ENCODE results near the gene SLC30A2.

SLC30A2 gene

DNA sequence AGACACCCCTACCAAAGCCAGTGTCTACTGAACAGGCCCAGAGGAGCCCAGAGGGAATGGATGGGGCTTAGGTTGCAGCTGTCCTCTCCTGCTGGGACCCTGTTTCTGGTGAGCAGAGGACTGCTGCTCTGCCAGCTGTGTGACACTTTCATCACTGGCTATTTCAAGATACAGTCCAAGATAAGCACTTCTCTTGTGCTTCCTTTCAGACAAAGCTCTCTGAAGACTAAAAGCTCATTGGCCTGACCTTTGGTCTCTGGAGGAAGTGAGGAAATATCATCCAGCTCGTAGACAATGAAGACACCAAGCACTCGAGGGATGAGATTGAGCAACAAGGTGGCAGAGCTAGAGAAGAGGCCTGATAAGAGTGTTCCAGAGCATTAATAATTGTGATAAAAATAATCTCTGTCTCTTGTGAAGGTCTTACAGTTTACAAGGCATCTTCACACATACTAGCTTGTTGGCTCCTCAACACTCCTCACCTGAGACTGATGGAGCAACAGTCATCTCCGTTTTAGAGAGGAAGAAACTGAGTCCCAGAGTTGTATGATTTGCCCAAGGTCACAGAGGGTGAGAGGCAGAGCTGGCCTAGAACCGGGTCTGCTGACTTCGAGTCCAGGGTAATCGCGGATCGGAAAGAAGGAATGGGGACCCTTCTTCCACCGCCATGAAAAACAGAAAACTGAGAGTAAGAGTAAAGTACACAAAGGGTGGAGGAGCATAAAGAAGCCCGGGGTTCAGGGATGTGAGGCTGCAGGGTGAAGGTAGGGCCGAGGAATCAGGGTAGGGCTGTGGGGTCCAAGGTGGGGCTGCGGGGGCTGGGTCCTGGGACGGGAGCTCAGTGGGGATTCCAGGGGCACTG, 48.7 kb downstream of the SLC30A2 start:
- no peak for DNase-seq (ENCODE audit: low read depth, low spot score)

- no peak for DNase-seq (ENCODE audit: low read depth, low spot score)
Observed at GRCh38 chr1:25994402-25995150, 51.3 kb downstream of the SLC30A2 start.

DNA sequence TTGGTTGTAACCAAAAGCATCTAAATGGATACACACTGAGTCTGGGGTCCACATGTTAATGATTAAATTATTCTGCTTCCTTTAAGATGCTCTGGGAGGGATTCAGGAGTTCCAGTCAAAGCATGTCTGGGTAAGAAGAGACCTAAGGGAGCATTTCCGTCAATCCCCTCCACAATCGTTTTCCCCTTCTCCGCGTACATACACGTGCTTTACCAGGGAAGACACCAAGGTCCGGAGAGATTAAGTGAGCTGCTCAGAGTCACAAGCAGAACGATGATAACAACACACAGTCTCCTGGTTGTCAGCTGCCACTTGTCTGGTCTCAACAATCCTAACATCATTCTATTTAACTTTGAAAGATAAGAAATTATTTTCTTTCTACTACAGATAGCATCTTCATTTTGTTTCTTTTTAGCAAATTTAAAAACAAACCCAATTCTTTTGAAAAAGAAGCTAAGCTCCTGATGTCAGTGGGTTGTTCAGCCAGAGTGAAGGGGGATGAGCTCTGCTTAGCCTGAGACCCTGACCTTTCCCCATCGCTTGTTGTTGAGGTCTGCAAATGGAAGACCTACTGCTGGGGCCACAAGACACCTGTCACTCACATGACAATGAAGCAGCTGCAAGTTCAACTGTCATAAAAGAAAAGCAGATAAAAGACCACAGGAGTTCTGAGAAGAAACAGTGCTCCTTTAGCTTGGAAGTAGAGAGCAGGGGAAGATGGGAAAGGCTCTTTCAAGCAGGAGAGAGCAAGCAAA, 52.5 kb downstream of the SLC30A2 start:
- no peak for DNase-seq (ENCODE audit: low read depth, low spot score)

- DNase-seq (ENCODE audit: low read depth, low spot score): no peak
Observed at GRCh38 chr1:25992689-25993171, 53.2 kb downstream of the SLC30A2 start.

- no peak for DNase-seq (ENCODE audit: low read depth, low spot score)
Observed at GRCh38 chr1:25991937-25992688, 53.8 kb downstream of the SLC30A2 start.

DNA sequence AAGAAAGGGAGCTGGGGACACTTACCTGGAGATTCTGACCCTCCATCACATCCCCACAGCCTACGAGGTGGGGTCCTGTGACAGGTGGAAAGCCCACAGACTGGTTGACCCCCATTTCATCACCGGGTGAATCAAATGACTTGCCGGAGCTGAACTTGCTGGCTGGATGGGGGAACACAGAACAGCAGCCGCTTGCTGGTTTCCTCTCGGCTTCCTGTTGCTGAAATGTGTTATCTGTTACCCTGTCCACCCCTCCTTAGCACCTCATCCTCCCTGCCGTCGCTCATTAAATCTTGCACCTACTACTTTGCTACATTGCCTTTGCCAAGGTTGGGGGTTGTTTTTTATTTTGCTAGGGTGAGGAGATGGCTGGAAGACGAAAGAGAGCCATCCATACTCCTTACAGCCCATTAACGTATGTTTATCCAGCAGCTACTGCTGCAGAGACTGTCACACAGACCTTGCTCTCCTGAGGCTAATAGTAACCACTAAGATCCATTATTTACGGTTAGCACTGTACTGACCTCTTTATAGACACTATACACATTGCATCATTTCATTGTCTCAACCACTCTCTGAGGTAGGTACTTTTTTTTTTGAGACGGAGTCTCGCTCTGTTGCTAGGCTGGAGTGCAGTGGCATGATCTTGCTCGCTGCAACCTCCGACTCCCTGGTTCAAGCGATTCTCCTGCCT, 55.1 kb downstream of the SLC30A2 start:
- DNase-seq (ENCODE audit: low read depth, low spot score): no peak

DNA sequence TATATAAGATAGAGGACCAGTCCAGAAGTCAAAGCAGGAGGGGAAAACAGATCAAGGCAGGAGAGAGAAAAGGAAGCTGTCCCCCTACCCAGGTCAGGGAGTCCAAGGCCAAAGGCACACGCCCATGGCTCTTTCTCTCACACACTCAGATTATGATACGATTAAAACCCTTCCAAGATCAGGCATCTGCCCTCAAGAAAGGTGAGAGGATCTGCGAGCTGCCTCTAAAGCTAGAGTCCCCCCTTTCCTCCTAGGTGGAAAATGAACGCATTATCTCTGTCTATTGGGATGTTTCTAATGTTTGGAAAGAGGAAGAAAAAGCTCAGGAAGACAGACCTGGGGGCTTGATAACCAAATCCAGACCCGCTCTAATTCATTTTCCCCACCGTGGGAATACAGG, 55.7 kb downstream of the SLC30A2 start:
- DNase-seq (ENCODE audit: low read depth, low spot score): no peak

GRCh38 chr1:25989440-25990234, 56.3 kb downstream of the SLC30A2 start:
- no peak for DNase-seq (ENCODE audit: low read depth, low spot score)

GRCh38 chr1:25987951-25988350, 58.0 kb downstream of the SLC30A2 start:
- DNase-seq (ENCODE audit: low read depth, low spot score): no peak
